ENCODE results near the gene ERBB2. TPM values are rescaled to one million over a fixed set of nuclear protein-coding genes. Genes with fewer than 3 reads are reported as not detected.
"Not testable (repeated sequence)": the region's sequence is repeated elsewhere in the genome, so short reads cannot be mapped to it uniquely, and the experiment has no call there.

ERBB2 gene
- total RNA-seq, 1 donor from 2014 or later: 21.9 TPM

GRCh38 chr17:39677542-39678339 is 22.1 kb upstream of the ERBB2 start:
- no peak for DNase-seq (ENCODE audit: low spot score)

DNA sequence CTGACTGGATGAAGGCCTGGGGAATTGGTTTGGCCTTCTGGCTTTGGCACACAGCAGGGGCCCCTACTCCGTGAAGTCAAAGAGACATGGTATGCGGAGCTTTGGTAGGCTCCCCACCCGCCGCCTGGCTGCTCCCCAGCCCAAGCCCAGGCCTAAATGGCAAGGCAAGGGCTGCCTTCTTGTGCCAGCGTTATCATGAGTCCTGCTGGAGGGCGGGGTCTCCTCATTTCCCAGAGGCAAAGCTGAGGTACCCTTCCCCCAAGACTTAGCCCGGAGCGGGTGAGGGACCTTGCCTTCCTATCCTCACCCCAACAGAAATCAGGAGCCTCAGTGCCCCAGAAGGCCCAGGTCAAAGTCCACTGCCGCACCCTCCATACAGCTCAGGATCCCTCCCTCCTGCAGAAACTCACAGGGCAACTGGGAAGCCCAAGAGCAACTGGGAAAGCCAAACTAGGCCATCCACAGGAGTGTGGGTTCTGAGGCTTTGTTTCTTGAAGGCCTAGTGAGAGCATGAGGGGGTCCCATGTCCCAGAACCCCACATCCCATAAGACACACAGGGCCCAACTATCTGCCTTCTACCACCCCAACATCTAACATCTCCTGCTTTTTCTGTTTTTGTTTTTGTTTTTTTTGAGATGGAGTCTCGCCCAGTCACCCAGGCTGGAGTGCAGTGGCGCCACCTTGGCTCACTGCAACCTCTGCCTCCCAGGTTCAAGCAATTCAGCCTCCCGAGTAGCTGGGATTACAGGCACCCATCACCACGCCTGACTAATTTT is 21.3 kb upstream of the ERBB2 start:
- no peak for DNase-seq (ENCODE audit: low spot score)

- no peak for DNase-seq (ENCODE audit: low spot score)
Measured at GRCh38 chr17:39679521-39680192, 20.2 kb upstream of the ERBB2 start.

- DNase-seq (ENCODE audit: low spot score): no peak
Measured at GRCh38 chr17:39683295-39683939, 16.4 kb upstream of the ERBB2 start.

- DNase-seq (ENCODE audit: low spot score): no peak
Measured at GRCh38 chr17:39684369-39685192, 15.3 kb upstream of the ERBB2 start.

DNA sequence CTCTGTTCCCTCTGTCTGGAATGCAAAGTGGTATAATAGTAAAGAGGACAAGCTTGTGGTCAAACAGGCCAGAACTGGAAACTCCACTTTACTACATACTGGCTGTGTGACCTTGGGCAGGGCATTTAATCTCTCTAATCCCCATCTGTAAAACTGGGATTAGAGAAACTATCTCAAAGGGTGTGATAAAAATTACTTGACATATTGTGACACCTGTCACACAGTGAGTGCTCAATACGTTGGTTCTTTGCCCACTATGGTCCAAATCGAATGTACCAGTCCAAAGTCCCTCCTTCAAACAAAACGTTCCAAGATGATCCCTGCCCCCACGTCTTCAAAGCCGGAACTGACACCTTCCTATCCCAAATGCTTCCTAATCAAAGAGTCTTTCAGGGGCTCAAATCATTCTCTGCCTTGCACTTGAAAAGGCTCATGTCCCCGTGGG is 12.7 kb upstream of the ERBB2 start:
- DNase-seq (ENCODE audit: low spot score): no peak

DNA sequence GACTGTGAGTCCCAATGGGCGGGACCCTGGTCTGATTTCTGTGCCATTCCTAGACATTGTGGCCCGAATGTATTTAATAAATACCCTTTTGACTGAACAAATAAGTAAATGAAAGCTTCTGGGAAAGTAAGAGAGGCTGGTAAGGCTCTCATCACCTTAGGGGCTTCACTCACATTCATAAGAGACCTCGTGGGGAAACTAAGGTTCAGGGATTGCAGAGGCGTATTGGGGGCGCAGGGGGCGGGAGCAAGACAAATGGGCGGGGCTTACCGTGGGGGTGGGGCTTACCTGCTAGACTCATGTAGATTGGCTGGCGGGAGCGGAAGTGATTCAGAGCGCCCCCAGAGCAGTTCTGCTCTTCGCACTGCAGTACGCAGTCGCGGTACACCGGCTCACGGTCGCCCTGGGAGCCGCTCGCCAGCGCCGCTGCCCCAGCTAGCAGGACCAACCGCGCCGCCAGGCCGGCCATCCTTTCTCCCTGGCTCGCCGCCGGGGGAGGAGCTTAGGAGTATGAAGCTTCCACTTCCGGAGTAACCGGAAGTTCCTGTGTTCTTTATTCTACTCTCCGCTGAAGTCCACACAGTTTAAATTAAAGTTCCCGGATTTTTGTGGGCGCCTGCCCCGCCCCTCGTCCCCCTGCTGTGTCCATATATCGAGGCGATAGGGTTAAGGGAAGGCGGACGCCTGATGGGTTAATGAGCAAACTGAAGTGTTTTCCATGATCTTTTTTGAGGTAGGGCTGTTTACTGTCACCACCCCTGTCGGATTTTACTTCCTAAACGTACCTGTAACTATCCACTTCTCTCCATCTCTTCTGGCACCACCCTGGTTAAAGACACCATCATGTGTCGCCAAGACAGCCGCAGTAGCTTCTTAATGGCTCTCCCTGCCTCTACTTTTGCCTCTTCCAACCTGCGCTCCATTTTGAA is 12.1 kb upstream of the ERBB2 start, which contains the start of gene PGAP3:
PGAP3 (minus strand) TSS at position 512 of the 929 bp plus-strand sequence; CDS start at position 469, 43 bp downstream.
- peak; percentile 94 for DNase-seq (ENCODE audit: low spot score)

- DNase-seq (ENCODE audit: low spot score): no peak
Measured at GRCh38 chr17:39688475-39688835, 11.4 kb upstream of the ERBB2 start.

DNA sequence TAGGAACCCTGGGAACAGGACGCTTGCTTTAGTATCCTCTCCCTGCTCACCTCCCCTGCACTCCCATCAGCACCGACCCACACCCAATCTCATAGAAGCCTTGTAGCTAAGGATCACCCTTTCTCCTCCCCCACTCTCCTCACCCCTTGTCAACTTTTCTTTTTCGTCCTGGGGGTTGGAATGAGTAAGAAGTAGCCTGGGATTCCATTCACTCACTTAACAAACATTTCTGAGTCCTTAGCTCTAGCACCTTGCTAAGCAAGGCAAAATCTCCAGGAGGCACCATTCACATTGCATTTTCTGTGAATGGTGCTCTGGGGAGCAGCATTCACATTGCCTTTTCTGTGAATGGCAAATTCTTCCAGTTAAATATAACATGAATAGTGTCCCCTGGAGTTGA is 10.9 kb upstream of the ERBB2 start:
- DNase-seq (ENCODE audit: low spot score): no peak

- no peak for DNase-seq (ENCODE audit: low spot score)
Measured at GRCh38 chr17:39694593-39694992, 5.3 kb upstream of the ERBB2 start.

DNA sequence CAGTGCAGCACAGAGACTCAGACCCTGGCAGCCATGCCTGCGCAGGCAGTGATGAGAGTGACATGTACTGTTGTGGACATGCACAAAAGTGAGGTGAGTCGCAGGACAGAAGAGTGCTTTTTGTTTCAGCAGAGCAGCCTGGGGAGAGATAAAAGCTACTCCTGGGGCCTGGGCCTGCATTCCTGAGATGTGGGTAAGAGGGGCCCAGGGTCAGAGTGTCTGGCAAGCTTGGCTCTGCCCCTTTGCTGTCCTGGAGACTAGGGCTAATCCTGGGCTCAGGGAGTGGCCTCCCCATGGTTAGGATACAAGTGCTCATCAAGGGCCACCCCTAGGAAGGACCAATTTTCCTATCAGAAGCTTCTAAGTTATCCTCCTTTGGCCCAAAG is 4.8 kb upstream of the ERBB2 start:
- no peak for DNase-seq (ENCODE audit: low spot score)

DNA sequence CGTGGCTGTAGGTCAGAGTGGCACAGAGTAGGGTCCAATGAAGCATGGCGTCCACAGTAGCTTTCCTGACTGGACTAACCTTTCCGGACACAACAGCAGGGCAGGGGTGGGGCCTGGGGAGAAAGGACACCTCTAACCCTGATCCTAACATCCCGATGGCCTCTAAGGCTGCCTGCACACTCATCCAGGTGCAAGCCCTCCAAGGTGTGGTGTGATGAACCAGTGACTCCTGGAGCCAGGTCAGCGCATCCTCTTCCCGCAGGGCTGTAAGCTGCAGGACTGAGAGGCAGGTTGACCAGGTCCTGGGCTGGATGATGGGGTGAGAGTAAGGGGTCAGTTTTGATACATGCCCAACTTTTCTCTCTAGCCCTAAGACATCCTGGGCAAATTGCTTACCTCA is 3.1 kb upstream of the ERBB2 start:
- no peak for DNase-seq (ENCODE audit: low spot score)

- no peak for DNase-seq (ENCODE audit: low spot score)
Measured at GRCh38 chr17:39697961-39698360, 1.9 kb upstream of the ERBB2 start.

DNA sequence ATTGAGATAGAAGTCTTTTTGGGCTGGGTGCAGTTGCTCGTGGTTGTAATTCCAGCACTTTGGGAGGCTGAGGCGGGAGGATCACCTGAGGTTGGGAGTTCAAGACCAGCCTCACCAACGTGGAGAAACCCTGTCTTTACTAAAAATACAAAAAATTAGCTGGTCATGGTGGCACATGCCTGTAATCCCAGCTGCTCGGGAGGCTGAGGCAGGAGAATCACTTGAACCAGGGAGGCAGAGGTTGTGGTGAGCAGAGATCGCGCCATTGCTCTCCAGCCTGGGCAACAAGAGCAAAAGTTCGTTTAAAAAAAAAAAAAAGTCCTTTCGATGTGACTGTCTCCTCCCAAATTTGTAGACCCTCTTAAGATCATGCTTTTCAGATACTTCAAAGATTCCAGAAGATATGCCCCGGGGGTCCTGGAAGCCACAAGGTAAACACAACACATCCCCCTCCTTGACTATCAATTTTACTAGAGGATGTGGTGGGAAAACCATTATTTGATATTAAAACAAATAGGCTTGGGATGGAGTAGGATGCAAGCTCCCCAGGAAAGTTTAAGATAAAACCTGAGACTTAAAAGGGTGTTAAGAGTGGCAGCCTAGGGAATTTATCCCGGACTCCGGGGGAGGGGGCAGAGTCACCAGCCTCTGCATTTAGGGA is 577 bp upstream of the ERBB2 start:
- not testable (repeated sequence) for DNase-seq (ENCODE audit: low spot score)

DNA sequence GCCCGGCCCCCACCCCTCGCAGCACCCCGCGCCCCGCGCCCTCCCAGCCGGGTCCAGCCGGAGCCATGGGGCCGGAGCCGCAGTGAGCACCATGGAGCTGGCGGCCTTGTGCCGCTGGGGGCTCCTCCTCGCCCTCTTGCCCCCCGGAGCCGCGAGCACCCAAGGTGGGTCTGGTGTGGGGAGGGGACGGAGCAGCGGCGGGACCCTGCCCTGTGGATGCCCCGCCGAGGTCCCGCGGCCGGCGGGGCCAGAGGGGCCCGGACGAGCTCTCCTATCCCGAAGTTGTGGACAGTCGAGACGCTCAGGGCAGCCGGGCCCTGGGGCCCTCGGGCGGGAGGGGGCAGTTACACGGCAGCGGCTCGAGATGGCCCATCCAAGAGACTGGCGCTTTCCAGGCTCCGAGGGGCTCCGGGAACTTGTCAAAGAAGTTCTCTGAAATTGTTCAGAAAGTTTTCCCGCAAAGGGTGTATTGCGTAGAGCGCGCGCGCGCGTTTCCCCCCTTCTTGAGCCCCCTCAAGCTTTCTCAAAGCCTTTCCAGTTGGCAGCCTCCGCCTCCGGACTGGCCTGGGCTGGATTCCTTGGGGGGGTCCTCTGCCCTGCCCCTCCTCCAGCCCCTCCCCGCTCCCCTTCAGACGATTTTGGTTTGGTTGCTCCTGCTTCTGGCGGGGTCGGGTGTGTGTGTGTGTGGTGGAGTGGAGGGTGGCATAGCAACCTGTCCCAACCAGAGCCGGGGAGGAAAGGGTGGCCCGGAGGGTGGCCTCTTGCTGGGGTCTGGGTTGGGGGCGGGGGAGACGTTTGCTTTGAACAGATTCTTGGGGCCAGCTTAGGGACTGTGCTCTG is 504 bp downstream of the ERBB2 start:
- no peak for DNase-seq (ENCODE audit: low spot score)

- DNase-seq (ENCODE audit: low spot score): no peak
Measured at GRCh38 chr17:39701012-39701783, 1.3 kb downstream of the ERBB2 start.

DNA sequence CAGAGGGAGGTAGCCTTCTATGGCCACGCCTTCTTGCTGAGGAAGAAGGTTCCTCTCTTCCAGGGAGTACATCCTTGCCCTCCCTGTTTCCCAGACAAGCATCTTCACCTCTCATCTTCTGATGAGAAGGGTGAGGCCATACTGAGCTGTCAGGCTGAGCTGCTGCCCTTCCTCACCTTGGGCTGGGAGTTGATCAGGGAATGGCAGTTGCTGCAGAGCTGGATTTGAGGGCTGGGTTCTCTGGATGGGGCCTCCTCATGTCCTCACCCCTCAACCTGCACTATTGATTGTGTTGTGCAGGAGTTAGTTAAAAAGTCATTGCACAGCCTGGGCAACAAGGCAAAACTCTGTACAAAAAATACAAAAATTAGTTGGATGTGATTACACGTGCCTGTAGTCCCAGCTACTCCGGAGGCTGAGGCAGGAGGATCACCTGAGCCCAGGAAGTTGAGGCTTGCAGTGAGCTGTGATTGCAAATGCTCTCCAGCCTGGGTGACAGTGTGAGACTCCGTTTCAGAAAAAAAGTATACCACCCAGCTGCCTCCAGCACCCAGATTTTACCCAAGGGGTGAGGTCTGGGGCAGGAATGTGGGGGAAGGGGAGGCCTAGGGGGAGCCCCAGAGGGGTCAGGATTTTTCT is 2.0 kb downstream of the ERBB2 start:
- DNase-seq (ENCODE audit: low spot score): no peak
